Measurements from ENCODE around the gene GPR150. TPM values are rescaled to one million over a fixed set of nuclear protein-coding genes. Genes with fewer than 3 reads are reported as not detected.
A peak's percentile ranks its signal among the peaks of the same experiment; 100 is the strongest.

GPR150 gene
- total and polyA plus RNA-seq, 2 of the 13 experiments (the other 11 are each of a cell fraction or from before 2014, with no cell fraction given): 0.03 TPM; not detected in 1

GRCh38 chr5:95646569-95647431 lies 26.9 kb downstream of the GPR150 start, which contains the start of gene RFESD (continued):
- TF ChIP-seq NR0B2 (CRISPR knock-in tag; IDR thresholded peaks at IDR 0.05) (peak; percentile 37), ZNF205 (CRISPR knock-in tag; IDR thresholded peaks at IDR 0.05) (peak; percentile 77; the same call in 1 of the 2 replicates), ZNF124 (CRISPR knock-in tag; IDR thresholded peaks at IDR 0.05) (no peak), ATF1 (CRISPR knock-in tag; IDR thresholded peaks at IDR 0.05) (peak; percentile 73), TEAD3 (CRISPR knock-in tag; optimal IDR thresholded peaks at IDR 0.05; ENCODE audit: borderline replicate concordance) (peak; percentile 85), YY1 (IDR thresholded peaks at IDR 0.05; ENCODE audit: insufficient read depth, insufficient replicate concordance, low read depth, low read length) (peak; percentile 78), ZIK1 (CRISPR knock-in tag; IDR thresholded peaks at IDR 0.05; ENCODE audit: borderline replicate concordance, low read depth) (peak; percentile 47; the same call in 1 of the 2 replicates), NFYC (CRISPR knock-in tag; IDR thresholded peaks at IDR 0.05) (peak; percentile 53), ELF3 (CRISPR knock-in tag; IDR thresholded peaks at IDR 0.05) (peak; percentile 92), ZBTB7A (CRISPR knock-in tag; IDR thresholded peaks at IDR 0.05) (0 out of 2 replicates have a peak, but pooled peaks have one; percentile 62), JUND (CRISPR knock-in tag; IDR thresholded peaks at IDR 0.05) (no peak), TARDBP (CRISPR knock-in tag; IDR thresholded peaks at IDR 0.05) (peak; percentile 90), ZBTB44 (CRISPR knock-in tag; IDR thresholded peaks at IDR 0.05) (peak; percentile 50; the same call in 1 of the 2 replicates), GABPB1 (CRISPR knock-in tag; IDR thresholded peaks at IDR 0.05) (peak; percentile 96), BCL3 (CRISPR knock-in tag; IDR thresholded peaks at IDR 0.05) (peak; percentile 54), ZNF746 (CRISPR knock-in tag; IDR thresholded peaks at IDR 0.05) (peak; percentile 68), TP53 (CRISPR knock-in tag; conservative IDR thresholded peaks at IDR 0.05) (0 out of 2 replicates have a peak, but pooled peaks have one; percentile 11), NRL (CRISPR knock-in tag; IDR thresholded peaks at IDR 0.05; ENCODE audit: borderline replicate concordance) (peak; percentile 52; the same call in 1 of the 2 replicates)
- TF ChIP-seq, protein P1, sequence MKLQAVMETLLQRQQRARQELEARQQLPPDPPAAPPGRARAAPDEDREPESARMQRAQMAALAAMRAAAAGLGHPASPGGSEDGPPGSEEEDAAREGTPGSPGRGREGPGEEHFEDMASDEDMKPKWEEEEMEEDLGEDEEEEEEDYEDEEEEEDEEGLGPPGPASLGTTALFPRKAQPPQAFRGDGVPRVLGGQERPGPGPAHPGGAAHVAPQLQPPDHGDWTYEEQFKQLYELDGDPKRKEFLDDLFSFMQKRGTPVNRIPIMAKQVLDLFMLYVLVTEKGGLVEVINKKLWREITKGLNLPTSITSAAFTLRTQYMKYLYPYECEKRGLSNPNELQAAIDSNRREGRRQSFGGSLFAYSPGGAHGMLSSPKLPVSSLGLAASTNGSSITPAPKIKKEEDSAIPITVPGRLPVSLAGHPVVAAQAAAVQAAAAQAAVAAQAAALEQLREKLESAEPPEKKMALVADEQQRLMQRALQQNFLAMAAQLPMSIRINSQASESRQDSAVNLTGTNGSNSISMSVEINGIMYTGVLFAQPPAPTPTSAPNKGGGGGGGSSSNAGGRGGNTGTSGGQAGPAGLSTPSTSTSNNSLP (IDR thresholded peaks at IDR 0.05; ENCODE audit: low read depth, low read length): no peak
- TF ChIP-seq, protein P2, sequence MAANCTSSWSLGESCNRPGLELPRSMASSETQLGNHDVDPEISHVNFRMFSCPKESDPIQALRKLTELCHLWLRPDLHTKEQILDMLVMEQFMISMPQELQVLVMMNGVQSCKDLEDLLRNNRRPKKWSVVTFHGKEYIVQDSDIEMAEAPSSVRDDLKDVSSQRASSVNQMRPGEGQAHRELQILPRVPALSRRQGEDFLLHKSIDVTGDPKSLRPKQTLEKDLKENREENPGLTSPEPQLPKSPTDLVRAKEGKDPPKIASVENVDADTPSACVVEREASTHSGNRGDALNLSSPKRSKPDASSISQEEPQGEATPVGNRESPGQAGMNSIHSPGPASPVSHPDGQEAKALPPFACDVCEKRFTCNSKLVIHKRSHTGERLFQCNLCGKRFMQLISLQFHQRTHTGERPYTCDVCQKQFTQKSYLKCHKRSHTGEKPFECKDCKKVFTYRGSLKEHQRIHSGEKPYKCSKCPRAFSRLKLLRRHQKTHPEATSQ (CRISPR knock-in tag; IDR thresholded peaks at IDR 0.05; ENCODE audit: borderline replicate concordance): peak; percentile 77; the same call in 1 of the 2 replicates
- TF ChIP-seq, protein P3, sequence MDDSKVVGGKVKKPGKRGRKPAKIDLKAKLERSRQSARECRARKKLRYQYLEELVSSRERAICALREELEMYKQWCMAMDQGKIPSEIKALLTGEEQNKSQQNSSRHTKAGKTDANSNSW (CRISPR knock-in tag; IDR thresholded peaks at IDR 0.05; ENCODE audit: borderline replicate concordance): 0 out of 2 replicates have a peak, but pooled peaks have one; percentile 44
